IPS-18c (cell line): Measurements from ENCODE around the gene TNNT1.
"Not testable (repeated sequence)": the region's sequence is repeated elsewhere in the genome, so short reads cannot be mapped to it uniquely, and the experiment has no call there.

Source experiments
- H3K4me3 ChIP-seq: 2 replicates; pipeline ENCODE4 v1.7.0; 2013; ENCODE audit warnings: low read depth, mild to moderate bottlenecking, low read length, moderate library complexity; ENCODE audit not compliant: insufficient read depth
- H3K9me3 ChIP-seq: one replicate; pipeline ENCODE4 v1.6.1; 2013; ENCODE audit warnings: mild to moderate bottlenecking, low read length, moderate library complexity; ENCODE audit not compliant: control insufficient read depth, insufficient read depth

Gene TNNT1

GRCh38 chr19:55155784-55156183 is 6.8 kb upstream of the TNNT1 start:
- peak overlapping the region; percentile 72 for H3K4me3 ChIP-seq
- H3K9me3 ChIP-seq: not testable (repeated sequence)

- H3K9me3 ChIP-seq: no peaks in the 10 kb centered on the region
- no peak overlapping the region for H3K4me3 ChIP-seq
Observed at GRCh38 chr19:55153652-55154264, 4.8 kb upstream of the TNNT1 start.

GRCh38 chr19:55152017-55152416 is 3.0 kb upstream of the TNNT1 start:
- H3K4me3 ChIP-seq: no peak overlapping the region
- H3K9me3 ChIP-seq: no peaks in the 10 kb centered on the region

DNA sequence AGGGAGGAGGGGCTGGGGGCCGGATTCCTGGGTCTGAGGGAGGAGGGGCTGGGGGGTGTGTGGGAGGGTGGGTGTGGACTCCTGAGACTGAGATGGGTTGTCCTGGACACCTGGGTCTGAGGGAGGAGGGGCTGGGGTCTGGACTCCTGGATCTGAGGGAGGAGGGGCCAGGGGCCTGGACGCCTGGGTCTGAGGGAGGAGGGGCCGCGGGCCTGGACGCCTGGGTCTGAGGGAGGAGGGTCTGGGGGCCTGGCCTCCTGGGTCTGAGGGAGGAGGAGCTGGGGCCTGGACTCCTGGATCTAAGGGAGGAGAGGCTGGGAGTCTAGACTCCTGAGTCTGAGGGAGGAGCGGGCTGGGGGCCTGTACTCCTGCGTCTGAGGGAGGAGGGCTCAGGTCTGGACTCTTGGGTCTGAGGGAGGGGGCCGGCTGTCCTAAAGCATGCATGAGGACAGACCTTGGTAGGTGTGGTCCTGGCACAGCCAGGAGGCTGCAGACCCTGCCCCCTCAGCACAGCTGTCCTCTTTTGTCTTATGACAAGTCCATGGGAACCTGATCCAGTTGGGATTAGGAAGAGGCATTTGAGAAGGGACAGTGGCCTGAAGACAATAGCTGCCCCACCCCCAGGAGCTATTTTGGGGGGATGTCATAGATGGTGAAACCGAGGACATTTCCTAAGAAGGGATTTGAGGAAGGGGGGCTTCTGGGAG is 1.3 kb downstream of the TNNT1 start:
- Histone ChIP-seq H3K9me3 (no peaks in the 10 kb centered on the region), H3K4me3 (no peak overlapping the region; the same call in 1 of the 2 replicates)

DNA sequence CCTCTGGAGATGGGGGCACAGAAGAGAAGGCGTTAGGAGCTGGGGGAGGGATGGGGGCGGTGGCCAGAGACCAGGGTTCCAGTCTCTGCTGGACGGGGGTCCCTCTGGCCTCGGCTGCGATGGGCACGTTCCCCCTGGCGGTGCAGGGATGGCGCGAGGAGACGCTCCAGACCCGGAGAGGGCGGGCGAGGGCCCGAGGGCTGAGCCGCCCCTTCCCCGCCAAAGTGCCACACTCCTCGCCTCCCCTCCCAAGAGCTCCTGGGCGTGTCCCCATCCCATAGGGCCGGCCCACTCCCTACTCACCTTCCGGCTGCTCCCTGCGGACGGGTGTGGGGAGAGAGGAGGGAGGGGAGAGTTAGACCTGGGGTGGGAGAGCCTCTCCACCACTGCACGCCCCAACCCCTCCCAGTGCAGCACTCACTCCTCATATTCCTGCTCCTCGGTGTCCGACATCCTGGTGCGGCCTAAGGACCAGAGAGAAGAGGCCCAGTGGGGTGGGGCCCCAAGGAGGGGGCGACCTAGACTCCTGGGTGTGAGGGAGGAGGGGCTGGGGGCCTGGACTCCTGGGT is 2.2 kb downstream of the TNNT1 start:
- Histone ChIP-seq H3K4me3 (peak overlapping the region; percentile 65), H3K9me3 (no peaks in the 10 kb centered on the region)

DNA sequence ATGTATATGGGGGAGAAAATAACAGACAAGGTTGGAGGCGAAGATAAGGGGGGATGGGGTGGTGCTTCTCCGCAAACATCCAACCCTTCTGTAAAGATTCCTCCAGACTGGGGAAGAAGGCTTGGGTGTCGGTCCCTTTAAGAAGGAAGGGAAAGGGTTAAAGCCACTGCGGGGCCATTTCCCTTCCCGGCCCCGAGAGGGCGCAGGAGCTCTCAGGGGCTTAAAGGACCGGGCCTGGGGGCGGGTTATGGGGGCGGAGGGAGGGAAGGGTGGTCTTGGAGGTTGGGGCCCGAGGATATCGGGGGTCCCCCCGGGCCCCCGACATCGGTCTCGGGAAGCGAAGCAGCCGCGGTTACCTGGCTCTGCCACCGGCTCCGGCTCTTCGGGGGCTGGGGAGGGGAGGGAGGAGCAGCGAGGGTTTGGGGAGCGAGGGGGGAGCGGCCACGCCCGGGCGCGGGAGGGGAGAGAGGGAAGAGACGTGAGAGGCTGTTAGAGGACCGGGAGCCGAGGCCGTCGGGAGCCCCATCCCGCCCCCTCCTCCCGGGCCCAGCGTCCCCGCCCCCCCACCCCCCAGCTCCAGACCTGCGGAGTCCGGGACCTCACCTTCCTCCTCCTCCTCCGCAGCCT is 2.8 kb downstream of the TNNT1 start:
- Histone ChIP-seq H3K9me3 (no peaks in the 10 kb centered on the region), H3K4me3 (peak overlapping the region; percentile 65)

DNA sequence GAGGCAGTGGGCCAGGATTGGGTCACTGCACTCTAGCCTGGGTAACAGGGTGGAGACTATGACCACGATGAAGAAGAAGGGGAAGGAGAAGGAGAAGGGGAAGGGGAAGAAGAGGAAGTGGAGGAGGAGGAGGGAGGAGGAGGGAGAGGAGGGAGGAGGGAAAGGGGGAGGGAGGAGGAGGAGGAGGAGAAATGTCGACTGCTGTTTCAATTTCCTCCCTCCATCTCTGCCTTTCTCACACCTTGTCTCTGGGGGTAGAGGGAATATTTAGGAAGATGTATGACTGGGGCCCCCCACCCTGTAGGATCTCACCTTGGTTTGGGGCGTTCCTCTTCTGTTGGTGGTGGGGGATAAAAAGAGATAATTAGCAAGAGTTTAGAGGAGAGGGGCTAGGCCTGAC is 3.8 kb downstream of the TNNT1 start:
- Histone ChIP-seq H3K9me3 (no peaks in the 10 kb centered on the region), H3K4me3 (no peak overlapping the region)

DNA sequence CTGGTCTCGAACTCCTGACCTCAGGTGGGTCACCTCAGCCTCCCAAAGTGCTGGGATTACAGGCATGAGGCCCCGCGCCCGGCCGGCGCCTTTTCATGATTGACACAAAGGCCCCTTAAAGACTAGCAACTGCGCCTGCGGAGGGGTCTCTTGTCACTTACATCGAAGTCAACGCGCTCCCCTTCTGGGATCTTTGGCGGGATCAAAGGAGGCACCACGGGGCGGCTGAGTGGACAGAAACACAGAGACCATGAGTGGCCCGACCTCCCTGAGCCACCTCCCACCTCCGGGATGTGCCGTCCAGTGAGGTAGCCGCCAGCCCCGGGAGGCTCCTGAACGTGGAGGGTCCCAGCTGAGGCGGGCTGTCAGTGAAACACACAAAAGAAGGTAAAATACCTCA is 7.3 kb downstream of the TNNT1 start:
- no peak overlapping the region; the same call in 1 of the 2 replicates for H3K4me3 ChIP-seq
- no peaks in the 10 kb centered on the region for H3K9me3 ChIP-seq

DNA sequence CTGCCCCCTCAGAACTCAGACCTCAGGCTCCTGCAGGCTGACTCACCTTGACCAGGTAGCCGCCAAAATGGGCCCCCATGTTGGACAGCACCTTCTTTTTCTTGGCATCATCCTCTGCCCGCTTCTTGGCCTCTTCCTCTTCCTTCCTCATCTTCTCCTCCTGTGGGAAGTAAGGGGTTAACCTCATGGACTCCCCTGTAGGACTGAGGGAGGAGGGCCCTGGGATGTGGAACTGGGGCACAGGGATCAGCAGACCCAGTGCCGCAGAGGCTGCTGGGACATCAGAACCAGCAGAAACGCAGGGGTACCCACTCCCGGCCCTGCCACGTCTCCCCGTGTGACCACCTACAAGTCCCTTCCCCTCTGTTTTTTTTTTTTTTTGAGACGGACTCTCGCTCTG is 11.1 kb downstream of the TNNT1 start:
- no peaks in the 10 kb centered on the region for H3K9me3 ChIP-seq
- no peak overlapping the region for H3K4me3 ChIP-seq

DNA sequence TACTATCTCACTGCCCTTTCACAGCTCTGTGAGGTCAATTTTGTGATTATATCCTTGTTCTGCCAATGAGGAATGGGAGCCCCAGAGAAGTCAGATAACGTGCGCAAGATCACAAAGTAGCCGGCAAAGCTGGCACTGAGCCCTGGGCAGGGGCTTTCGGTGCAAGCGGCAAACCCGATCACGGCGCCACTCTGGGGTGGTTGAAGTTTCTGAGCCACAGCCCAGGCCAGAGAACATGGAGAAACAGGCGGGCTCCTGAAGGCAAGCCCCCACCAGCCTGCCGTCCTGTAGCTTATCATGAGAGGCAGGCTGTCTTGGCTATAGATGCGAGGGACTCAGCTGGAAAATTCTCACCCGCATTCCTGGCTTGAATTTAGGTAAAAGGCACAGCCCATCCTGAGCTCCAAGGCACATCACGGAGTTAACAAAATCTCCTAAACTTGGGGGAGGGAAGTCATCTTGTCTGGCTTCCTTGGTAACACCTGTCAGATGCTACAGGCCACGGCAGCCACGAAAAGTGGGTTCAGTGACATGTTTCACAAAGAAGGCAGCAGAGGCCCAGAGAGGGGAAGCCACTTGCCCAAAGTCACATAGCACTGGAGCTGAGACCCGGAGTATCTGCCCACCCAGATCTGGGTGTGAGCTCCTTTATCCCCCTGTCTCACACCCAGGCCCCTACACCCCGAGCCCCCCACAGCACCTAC is 12.5 kb downstream of the TNNT1 start:
- Histone ChIP-seq H3K9me3 (no peaks in the 10 kb centered on the region), H3K4me3 (no peak overlapping the region)

GRCh38 chr19:55134736-55135135 is 14.3 kb downstream of the TNNT1 start:
- Histone ChIP-seq H3K9me3 (no peaks in the 10 kb centered on the region), H3K4me3 (no peak overlapping the region)

- Histone ChIP-seq H3K9me3 (no peaks in the 10 kb centered on the region), H3K4me3 (no peak overlapping the region)
Observed at GRCh38 chr19:55133639-55134444, 15.2 kb downstream of the TNNT1 start.

GRCh38 chr19:55132453-55133129 is 16.4 kb downstream of the TNNT1 start:
- Histone ChIP-seq H3K9me3 (no peaks in the 10 kb centered on the region), H3K4me3 (no peak overlapping the region)

DNA sequence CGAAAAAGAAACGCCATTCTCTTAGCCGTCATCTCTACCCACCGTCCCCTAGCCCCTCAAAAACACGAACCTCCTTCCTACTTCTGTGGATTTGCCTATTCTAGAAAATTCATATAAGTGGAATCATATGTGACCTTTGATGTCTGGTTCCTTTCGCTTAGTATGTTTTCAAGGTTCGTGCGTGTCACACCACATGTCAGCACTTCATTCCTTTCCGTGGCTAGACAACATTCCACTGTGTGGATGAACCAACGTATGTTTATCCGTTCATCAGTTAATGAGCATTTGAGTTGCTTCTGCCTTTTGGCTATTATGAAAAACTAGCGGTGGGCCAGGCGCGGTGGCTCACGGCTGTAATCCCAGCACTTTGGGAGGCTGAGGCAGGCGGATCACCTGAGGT is 17.6 kb downstream of the TNNT1 start:
- Histone ChIP-seq H3K9me3 (no peaks in the 10 kb centered on the region), H3K4me3 (no peak overlapping the region)

GRCh38 chr19:55119053-55119452 is 30.0 kb downstream of the TNNT1 start:
- peak overlapping the region; percentile 77; the same call in 1 of the 2 replicates for H3K4me3 ChIP-seq
- H3K9me3 ChIP-seq: no peaks in the 10 kb centered on the region

GRCh38 chr19:55118401-55118991 is 30.5 kb downstream of the TNNT1 start:
- peak overlapping the region; percentile 77 for H3K4me3 ChIP-seq

More at GRCh38 chr19:55118401-55118991, 30.5 kb downstream of the TNNT1 start:
- H3K9me3 ChIP-seq: no peaks in the 10 kb centered on the region
